Measurements from ENCODE around the gene TSC22D3.

DNA sequence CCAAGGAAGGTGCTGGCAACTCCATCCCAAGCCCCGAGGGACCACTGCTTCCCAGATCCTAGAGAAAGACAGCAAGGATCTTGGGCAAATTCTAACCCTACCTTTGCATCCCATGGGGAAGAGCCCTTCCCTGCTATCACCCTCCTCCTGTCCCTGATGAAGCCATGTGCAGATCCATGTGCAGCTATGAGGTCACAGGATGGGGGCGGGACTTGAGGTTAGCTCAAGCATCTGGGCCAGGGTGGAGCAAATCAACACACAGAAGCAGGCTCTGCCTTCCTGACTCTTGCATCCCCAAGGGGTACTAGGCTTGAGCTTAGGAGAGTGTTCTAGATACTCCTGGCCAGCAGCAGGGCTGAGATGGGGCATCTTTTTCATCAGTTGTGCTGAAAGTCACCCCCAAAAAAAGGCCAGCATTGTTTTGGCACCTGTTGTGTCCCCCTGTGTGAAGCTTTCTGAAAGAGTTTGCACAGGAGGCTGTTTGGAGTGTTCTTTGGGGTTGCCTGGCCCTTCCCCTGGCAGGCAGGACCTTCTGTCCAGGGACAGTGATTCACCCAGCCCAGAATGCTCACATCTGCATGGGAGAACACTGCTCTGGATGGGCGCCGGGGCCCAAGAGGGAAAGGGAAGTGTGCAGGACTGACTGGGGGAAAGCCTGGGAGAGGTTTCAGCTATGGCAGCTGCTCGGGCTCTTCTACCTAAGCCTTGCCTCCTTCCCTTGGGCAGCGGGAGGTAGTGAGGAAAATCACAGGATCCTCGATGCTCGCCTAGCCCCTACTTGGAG lies 96.4 kb downstream of the TSC22D3 start:
- TF ChIP-seq POLR2A (IDR thresholded peaks at IDR 0.05; ENCODE audit: extremely low read depth, insufficient read length) = peak; percentile 22
- TF ChIP-seq, protein P1, sequence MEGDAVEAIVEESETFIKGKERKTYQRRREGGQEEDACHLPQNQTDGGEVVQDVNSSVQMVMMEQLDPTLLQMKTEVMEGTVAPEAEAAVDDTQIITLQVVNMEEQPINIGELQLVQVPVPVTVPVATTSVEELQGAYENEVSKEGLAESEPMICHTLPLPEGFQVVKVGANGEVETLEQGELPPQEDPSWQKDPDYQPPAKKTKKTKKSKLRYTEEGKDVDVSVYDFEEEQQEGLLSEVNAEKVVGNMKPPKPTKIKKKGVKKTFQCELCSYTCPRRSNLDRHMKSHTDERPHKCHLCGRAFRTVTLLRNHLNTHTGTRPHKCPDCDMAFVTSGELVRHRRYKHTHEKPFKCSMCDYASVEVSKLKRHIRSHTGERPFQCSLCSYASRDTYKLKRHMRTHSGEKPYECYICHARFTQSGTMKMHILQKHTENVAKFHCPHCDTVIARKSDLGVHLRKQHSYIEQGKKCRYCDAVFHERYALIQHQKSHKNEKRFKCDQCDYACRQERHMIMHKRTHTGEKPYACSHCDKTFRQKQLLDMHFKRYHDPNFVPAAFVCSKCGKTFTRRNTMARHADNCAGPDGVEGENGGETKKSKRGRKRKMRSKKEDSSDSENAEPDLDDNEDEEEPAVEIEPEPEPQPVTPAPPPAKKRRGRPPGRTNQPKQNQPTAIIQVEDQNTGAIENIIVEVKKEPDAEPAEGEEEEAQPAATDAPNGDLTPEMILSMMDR (IDR thresholded peaks at IDR 0.05; ENCODE audit: low read depth, low read length) = no peak
